K562 (cell line): ENCODE data around the gene CNTNAP4. TPM values are rescaled to one million over a fixed set of nuclear protein-coding genes. Genes with fewer than 3 reads are reported as not detected.

Experiments used
- ATAC-seq: fragments of 200-7000 bp; cut with Tn5 transposase; 3 replicates; pipeline ENCODE4 v1.9.1; 2020; ENCODE audit warnings: moderate library complexity
- BruUV-seq: library from RNA; stranded (reverse); fragments of 400-500 nt; replicated peaks from 2 replicates; lab custom pipeline; 2021; lab: Mats Ljungman, UMichigan
- CTCF ChIA-PET: fragments of 300-600 bp; formaldehyde crosslinking; extraction: SDS; loops from one replicate; lab custom pipeline; 2021; ENCODE audit warnings: low intra/inter-chr PET ratio; lab: Yijun Ruan, JAX
- POLR2A ChIA-PET: fragments of 300-600, 350-650 bp; sonication (Branson Sonifier 250); formaldehyde crosslinking; extraction: SDS; loops from one replicate; lab custom pipeline; 2021; ENCODE audit warnings: antibody characterized with exemption, inconsistent platforms; lab: Yijun Ruan, JAX
- DNase-seq, 4 experiments: peaks; one replicate each; pipeline versions ENCODE4 v3.0.0 to v3.0.0-alpha.2; 2011 to 2018; ENCODE audit warnings: low spot score in 3 of 4, mixed read lengths in 3 of 4; ENCODE audit errors: extremely low read depth in 1 of 4
- FAIRE-seq: peaks from 2 replicates; lab custom pipeline; 2011; peaks lifted over from hg19 to GRCh38; lab: Jason Lieb, UNC
- H2AFZ ChIP-seq: 2 replicates; pipeline ENCODE4 v1.6.0; 2011; ENCODE audit warnings: low read depth, low read length, control low read depth, inconsistent platforms
- H3K27ac ChIP-seq: fragments of 200-600 bp; 3 replicates; pipeline ENCODE4 v1.8.0; 2011; ENCODE audit warnings: low read depth, mild to moderate bottlenecking, control low read depth, inconsistent platforms, low read length, moderate library complexity, mixed read lengths; ENCODE audit errors: extremely low read depth
- H3K27me3 ChIP-seq, 2 experiments: fragments of 300-600 bp in 1 of 2; 2 replicates in 1 of 2; 3 replicates in 1 of 2; pipeline versions ENCODE4 v1.6.0 to v1.8.0; 2011; ENCODE audit warnings: inconsistent platforms in 2 of 2, low read length in 2 of 2, mild to moderate bottlenecking in 1 of 2, mixed read lengths in 1 of 2, moderate library complexity in 1 of 2; ENCODE audit not compliant: control insufficient read depth in 2 of 2, insufficient read depth in 2 of 2
- H3K36me3 ChIP-seq: fragments of 300-600 bp; 3 replicates; pipeline ENCODE4 v1.8.0; 2011; ENCODE audit warnings: mild to moderate bottlenecking, low read length, inconsistent platforms; ENCODE audit not compliant: control insufficient read depth, insufficient read depth
- H3K4me1 ChIP-seq, 2 experiments: fragments of 200-600 bp in 1 of 2; replicated peaks in 1 of 2; 2 replicates in 1 of 2; 3 replicates in 1 of 2; pipeline versions ENCODE4 v1.5.1 to v1.8.0; 2011; ENCODE audit warnings: inconsistent platforms in 2 of 2, low read length in 2 of 2, mild to moderate bottlenecking in 1 of 2, mixed read lengths in 1 of 2, moderate library complexity in 1 of 2; ENCODE audit not compliant: control insufficient read depth in 2 of 2, insufficient read depth in 2 of 2
- H3K4me2 ChIP-seq: 2 replicates; pipeline ENCODE4 v1.6.1; 2011; ENCODE audit warnings: low read length, control low read depth, inconsistent platforms, mixed read lengths; ENCODE audit not compliant: insufficient read depth
- H3K4me3 ChIP-seq: fragments of 200-600 bp; sonication (generic), shearing (Covaris generic); 2 replicates; pipeline ENCODE4 v1.5.1; 2016; ENCODE audit warnings: control low read depth, inconsistent platforms
- H3K79me2 ChIP-seq: fragments of 200-600 bp; 3 replicates; pipeline ENCODE4 v1.8.0; 2011; ENCODE audit warnings: low read length, inconsistent platforms; ENCODE audit not compliant: control insufficient read depth, insufficient read depth
- H3K9ac ChIP-seq, 2 experiments: 2 replicates each; pipeline versions ENCODE4 v1.6.0 to v1.6.1; 2011; ENCODE audit warnings: low read depth in 2 of 2, low read length in 2 of 2, control low read depth in 1 of 2, inconsistent platforms in 1 of 2, mild to moderate bottlenecking in 1 of 2, mixed read lengths in 1 of 2; ENCODE audit not compliant: insufficient read depth in 1 of 2
- H3K9me1 ChIP-seq: one replicate; pipeline ENCODE4 v1.6.0; 2011; ENCODE audit warnings: inconsistent platforms, mild to moderate bottlenecking, low read length, moderate library complexity; ENCODE audit not compliant: control insufficient read depth, insufficient read depth
- H3K9me3 ChIP-seq: replicated peaks from 2 replicates; pipeline ENCODE4 v1.5.1; 2011; ENCODE audit warnings: low read depth, low read length, inconsistent platforms; ENCODE audit not compliant: control insufficient read depth, insufficient read depth
- H4K20me1 ChIP-seq: replicated peaks from 2 replicates; pipeline ENCODE4 v1.6.1; 2011; ENCODE audit warnings: low read length, inconsistent platforms, mixed read lengths; ENCODE audit not compliant: control insufficient read depth, insufficient read depth
- SMAD1 ChIP-seq: fragments of 150-350 bp; IDR thresholded peaks from 2 replicates; pipeline ENCODE4 v1.6.1; 2014; ENCODE audit warnings: low read length, low read depth; ENCODE audit not compliant: partially characterized antibody
- SMARCA4 ChIP-seq: fragments of 450-650 bp; IDR thresholded peaks from 2 replicates; pipeline ENCODE4 v1.6.1; 2016
- ZNF133 ChIP-seq: fragments of 250-450 bp; sonication (Bioruptor Pico); IDR thresholded peaks from 2 replicates; pipeline ENCODE4 v1.4.0; 2020; ENCODE audit warnings: mild to moderate bottlenecking
- WGBS: fragments of 100-300 bp; shearing (Covaris generic); methylation state at CpG from one replicate; pipeline ENCODE4 v1.1.6; 2016; ENCODE audit warnings: low coverage, mixed read lengths; ENCODE audit not compliant: insufficient coverage; ENCODE audit errors: missing lambda C conversion rate; 5-methylcytosine and 5-hydroxymethylcytosine counted together
- in situ Hi-C: fragments of 300-500 bp; cut with MboI; formaldehyde crosslinking; loops from 4 replicates; pipeline ENCODE4 v1.15.0; 2018; ENCODE audit warnings: inconsistent platforms, mixed read lengths
- intact Hi-C: fragments of 100-400 bp; cut with micrococcal nuclease; formaldehyde crosslinking; loops from 2 replicates; pipeline ENCODE4 v1.14.2; 2022
- polyA plus RNA-seq, 8 experiments: library from polyadenylated mRNA; depleted of rRNA in 4 of 8; stranded (reverse) in 5 of 8; unstranded in 3 of 8; fragments of >200 nt; fragmentation: Nextera tagmentation in 2 of 8; fragmentation: Illumina TruSeq in 1 of 8; extraction: Ambion mirVana in 2 of 8; extraction: Trizol in 1 of 8; gene quantifications; 2 replicates each; pipeline versions ENCODE4 v1.2.1 to v1.2.3, GENCODE V29; 2011 to 2014; ENCODE audit warnings: inconsistent platforms in 1 of 8, missing spikeins in 1 of 8
- total RNA-seq, 7 experiments: library from RNA; depleted of rRNA in 6 of 7; stranded (reverse); fragments of >200 nt in 6 of 7; fragmentation: Illumina TruSeq in 2 of 7; extraction: Trizol in 2 of 7; gene quantifications; 2 replicates each; pipeline versions ENCODE4 v1.2.1 to v1.2.3, GENCODE V29; 2011 to 2021; ENCODE audit warnings: low replicate concordance in 1 of 7
- TF ChIP-seq, protein P1 (sequence below): fragments of 200-600 bp; sonication (generic); IDR thresholded peaks from one replicate; pipeline ENCODE4 v1.6.1; 2012; ENCODE audit warnings: mild to moderate bottlenecking, low read depth, low read length, inconsistent platforms

Gene CNTNAP4
- total and polyA plus RNA-seq, 9 of the 15 experiments (the other 6 are each of a cell fraction or from before 2014, with no cell fraction given), result not detected

- Histone ChIP-seq H3K9me3 (no peaks in the 10 kb centered on the region), H3K4me3 (no peak overlapping the region), H3K27ac (no peak overlapping the region), H3K79me2 (no peaks in the 10 kb centered on the region), H3K4me1 (no peaks in the 10 kb centered on the region), H3K27me3 (no peaks in the 10 kb centered on the region), H4K20me1 (no peaks in the 10 kb centered on the region), H3K36me3 (no peaks in the 10 kb centered on the region), H2AFZ (no peak overlapping the region), H3K9me1 (no peaks in the 10 kb centered on the region), H3K9ac (no peak overlapping the region), H3K4me2 (no peak overlapping the region)
- ChIA-PET CTCF (no interaction called here), POLR2A (no interaction called here)
- intact Hi-C loops, result no loop called here
- ATAC-seq, result no peak
- in situ Hi-C loops, result no loop called here
- DNase-seq, result no peak
- WGBS, result 0% methylated on average over 1 of the region's 1 CpG
- FAIRE-seq, result no peak
- BruUV-seq, result no TSS peak
- TF ChIP-seq SMAD1, result no peak
- TF ChIP-seq SMARCA4, result no peak
- no peak for TF ChIP-seq ZNF133
- TF ChIP-seq, protein P1, sequence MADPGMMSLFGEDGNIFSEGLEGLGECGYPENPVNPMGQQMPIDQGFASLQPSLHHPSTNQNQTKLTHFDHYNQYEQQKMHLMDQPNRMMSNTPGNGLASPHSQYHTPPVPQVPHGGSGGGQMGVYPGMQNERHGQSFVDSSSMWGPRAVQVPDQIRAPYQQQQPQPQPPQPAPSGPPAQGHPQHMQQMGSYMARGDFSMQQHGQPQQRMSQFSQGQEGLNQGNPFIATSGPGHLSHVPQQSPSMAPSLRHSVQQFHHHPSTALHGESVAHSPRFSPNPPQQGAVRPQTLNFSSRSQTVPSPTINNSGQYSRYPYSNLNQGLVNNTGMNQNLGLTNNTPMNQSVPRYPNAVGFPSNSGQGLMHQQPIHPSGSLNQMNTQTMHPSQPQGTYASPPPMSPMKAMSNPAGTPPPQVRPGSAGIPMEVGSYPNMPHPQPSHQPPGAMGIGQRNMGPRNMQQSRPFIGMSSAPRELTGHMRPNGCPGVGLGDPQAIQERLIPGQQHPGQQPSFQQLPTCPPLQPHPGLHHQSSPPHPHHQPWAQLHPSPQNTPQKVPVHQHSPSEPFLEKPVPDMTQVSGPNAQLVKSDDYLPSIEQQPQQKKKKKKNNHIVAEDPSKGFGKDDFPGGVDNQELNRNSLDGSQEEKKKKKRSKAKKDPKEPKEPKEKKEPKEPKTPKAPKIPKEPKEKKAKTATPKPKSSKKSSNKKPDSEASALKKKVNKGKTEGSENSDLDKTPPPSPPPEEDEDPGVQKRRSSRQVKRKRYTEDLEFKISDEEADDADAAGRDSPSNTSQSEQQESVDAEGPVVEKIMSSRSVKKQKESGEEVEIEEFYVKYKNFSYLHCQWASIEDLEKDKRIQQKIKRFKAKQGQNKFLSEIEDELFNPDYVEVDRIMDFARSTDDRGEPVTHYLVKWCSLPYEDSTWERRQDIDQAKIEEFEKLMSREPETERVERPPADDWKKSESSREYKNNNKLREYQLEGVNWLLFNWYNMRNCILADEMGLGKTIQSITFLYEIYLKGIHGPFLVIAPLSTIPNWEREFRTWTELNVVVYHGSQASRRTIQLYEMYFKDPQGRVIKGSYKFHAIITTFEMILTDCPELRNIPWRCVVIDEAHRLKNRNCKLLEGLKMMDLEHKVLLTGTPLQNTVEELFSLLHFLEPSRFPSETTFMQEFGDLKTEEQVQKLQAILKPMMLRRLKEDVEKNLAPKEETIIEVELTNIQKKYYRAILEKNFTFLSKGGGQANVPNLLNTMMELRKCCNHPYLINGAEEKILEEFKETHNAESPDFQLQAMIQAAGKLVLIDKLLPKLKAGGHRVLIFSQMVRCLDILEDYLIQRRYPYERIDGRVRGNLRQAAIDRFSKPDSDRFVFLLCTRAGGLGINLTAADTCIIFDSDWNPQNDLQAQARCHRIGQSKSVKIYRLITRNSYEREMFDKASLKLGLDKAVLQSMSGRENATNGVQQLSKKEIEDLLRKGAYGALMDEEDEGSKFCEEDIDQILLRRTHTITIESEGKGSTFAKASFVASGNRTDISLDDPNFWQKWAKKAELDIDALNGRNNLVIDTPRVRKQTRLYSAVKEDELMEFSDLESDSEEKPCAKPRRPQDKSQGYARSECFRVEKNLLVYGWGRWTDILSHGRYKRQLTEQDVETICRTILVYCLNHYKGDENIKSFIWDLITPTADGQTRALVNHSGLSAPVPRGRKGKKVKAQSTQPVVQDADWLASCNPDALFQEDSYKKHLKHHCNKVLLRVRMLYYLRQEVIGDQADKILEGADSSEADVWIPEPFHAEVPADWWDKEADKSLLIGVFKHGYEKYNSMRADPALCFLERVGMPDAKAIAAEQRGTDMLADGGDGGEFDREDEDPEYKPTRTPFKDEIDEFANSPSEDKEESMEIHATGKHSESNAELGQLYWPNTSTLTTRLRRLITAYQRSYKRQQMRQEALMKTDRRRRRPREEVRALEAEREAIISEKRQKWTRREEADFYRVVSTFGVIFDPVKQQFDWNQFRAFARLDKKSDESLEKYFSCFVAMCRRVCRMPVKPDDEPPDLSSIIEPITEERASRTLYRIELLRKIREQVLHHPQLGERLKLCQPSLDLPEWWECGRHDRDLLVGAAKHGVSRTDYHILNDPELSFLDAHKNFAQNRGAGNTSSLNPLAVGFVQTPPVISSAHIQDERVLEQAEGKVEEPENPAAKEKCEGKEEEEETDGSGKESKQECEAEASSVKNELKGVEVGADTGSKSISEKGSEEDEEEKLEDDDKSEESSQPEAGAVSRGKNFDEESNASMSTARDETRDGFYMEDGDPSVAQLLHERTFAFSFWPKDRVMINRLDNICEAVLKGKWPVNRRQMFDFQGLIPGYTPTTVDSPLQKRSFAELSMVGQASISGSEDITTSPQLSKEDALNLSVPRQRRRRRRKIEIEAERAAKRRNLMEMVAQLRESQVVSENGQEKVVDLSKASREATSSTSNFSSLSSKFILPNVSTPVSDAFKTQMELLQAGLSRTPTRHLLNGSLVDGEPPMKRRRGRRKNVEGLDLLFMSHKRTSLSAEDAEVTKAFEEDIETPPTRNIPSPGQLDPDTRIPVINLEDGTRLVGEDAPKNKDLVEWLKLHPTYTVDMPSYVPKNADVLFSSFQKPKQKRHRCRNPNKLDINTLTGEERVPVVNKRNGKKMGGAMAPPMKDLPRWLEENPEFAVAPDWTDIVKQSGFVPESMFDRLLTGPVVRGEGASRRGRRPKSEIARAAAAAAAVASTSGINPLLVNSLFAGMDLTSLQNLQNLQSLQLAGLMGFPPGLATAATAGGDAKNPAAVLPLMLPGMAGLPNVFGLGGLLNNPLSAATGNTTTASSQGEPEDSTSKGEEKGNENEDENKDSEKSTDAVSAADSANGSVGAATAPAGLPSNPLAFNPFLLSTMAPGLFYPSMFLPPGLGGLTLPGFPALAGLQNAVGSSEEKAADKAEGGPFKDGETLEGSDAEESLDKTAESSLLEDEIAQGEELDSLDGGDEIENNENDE, result no peak
Observed at GRCh38 chr16:76329106-76329505, 51.9 kb downstream of the CNTNAP4 start.
